H1 (cell line): Measurements from ENCODE around the gene EIF3B.

Experiments
- CHD1 ChIP-seq: IDR thresholded peaks from 2 replicates; pipeline ENCODE4 v1.6.1; 2012; ENCODE audit warnings: low read depth, low read length, improper control_type of control experiment
- EP300 ChIP-seq, 2 experiments: IDR thresholded peaks; 1 replicate in 1 of 2; 2 replicates in 1 of 2; pipeline ENCODE4 v1.6.1; 2011 to 2012; ENCODE audit warnings: low read depth in 2 of 2, low read length in 2 of 2, mild to moderate bottlenecking in 2 of 2, borderline replicate concordance in 1 of 2, inconsistent platforms in 1 of 2, moderate library complexity in 1 of 2
- EZH2 ChIP-seq: fragments of 200-600 bp; sonication (generic); IDR thresholded peaks from 2 replicates; pipeline ENCODE4 v1.7.1; 2012; ENCODE audit warnings: low read depth, mild to moderate bottlenecking, moderate library complexity, low read length, inconsistent platforms; ENCODE audit not compliant: severe bottlenecking
- TAF7 ChIP-seq: optimal IDR thresholded peaks from 2 replicates; pipeline ENCODE3; 2011; ENCODE audit warnings: low read depth, mild to moderate bottlenecking, inconsistent platforms, low read length, moderate library complexity, borderline replicate concordance
- ZNF274 ChIP-seq: IDR thresholded peaks from 2 replicates; pipeline ENCODE4 v1.7.0; 2012; ENCODE audit warnings: low read length, borderline replicate concordance; ENCODE audit errors: extremely low read depth
- TF ChIP-seq, protein P1 (sequence below), 3 experiments: IDR thresholded peaks; 1 replicate in 2 of 3; 2 replicates in 1 of 3; pipeline versions ENCODE4 v1.5.1 to v1.6.1; 2011; ENCODE audit warnings: low read length in 3 of 3, mild to moderate bottlenecking in 3 of 3, inconsistent platforms in 2 of 3, low read depth in 1 of 3, moderate library complexity in 1 of 3; ENCODE audit not compliant: insufficient read depth in 1 of 3; ENCODE audit errors: control extremely low read depth in 1 of 3

DNA sequence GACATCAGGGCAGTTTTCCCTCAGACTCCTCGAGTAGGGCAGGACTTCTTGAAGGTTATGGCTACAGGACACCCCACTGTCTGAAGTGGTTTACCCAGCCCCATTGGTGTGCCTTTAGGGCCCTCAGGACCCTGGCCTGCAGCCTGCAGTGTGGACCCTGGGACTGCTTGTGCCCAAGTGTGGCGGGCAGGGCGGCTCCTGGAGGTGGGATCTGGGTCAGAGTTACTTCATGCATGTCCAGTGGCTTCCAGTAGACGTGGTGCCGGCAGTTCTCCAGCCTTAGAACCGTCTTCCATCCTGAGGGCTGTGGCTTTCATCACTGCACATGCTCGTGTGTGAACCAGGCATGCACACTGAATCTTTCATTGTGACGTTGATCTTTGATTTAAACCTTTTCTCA, 16.7 kb downstream of the EIF3B start:
- TF ChIP-seq EP300 (IDR thresholded peaks at IDR 0.05; ENCODE audit: borderline replicate concordance in 1 of 2, low read depth in 2 of 2, low read length in 2 of 2) (no peak), ZNF274 (no peak), CHD1 (no peak), TAF7 (no peak), EZH2 (no peak)
- TF ChIP-seq, protein P1, sequence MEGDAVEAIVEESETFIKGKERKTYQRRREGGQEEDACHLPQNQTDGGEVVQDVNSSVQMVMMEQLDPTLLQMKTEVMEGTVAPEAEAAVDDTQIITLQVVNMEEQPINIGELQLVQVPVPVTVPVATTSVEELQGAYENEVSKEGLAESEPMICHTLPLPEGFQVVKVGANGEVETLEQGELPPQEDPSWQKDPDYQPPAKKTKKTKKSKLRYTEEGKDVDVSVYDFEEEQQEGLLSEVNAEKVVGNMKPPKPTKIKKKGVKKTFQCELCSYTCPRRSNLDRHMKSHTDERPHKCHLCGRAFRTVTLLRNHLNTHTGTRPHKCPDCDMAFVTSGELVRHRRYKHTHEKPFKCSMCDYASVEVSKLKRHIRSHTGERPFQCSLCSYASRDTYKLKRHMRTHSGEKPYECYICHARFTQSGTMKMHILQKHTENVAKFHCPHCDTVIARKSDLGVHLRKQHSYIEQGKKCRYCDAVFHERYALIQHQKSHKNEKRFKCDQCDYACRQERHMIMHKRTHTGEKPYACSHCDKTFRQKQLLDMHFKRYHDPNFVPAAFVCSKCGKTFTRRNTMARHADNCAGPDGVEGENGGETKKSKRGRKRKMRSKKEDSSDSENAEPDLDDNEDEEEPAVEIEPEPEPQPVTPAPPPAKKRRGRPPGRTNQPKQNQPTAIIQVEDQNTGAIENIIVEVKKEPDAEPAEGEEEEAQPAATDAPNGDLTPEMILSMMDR (IDR thresholded peaks at IDR 0.05; ENCODE audit: control extremely low read depth in 1 of 3, insufficient read depth in 1 of 3, low read depth in 1 of 3, low read length in 3 of 3): no peak
